ENCODE measurements around the gene LRRC72. TPM values are rescaled to one million over a fixed set of nuclear protein-coding genes. Genes with fewer than 3 reads are reported as not detected.
A peak's percentile ranks its signal among the peaks of the same experiment; 100 is the strongest.
"Not testable (repeated sequence)": the region's sequence is repeated elsewhere in the genome, so short reads cannot be mapped to it uniquely, and the experiment has no call there.

LRRC72 gene
- total RNA-seq, 1 experiment from 2014 or later: not detected

GRCh38 chr7:16587129-16587528 lies 60.5 kb downstream of the LRRC72 start:
- Histone ChIP-seq H3K4me1 (ENCODE audit: low read length) (peaks cover 4% of the 10 kb centered on the region; the same call in 1 of the 2 replicates), H3K27ac (ENCODE audit: low read length) (no peak overlapping the region), H3K79me2 (ENCODE audit: low read length) (no peaks in the 10 kb centered on the region), H3K4me2 (ENCODE audit: low read depth, low read length, poor library complexity, severe bottlenecking) (no peak overlapping the region), H3K36me3 (ENCODE audit: insufficient read depth, low read length) (no peaks in the 10 kb centered on the region), H3K27me3 (ENCODE audit: low read length) (no peaks in the 10 kb centered on the region), H3K9me3 (ENCODE audit: low read length) (no peaks in the 10 kb centered on the region), H3K4me3 (ENCODE audit: low read length) (no peak overlapping the region), H3K9me2 (replicated peaks; ENCODE audit: insufficient read depth, low read length) (no peaks in the 10 kb centered on the region), H4K20me1 (ENCODE audit: insufficient read depth, low read depth, low read length) (no peaks in the 10 kb centered on the region), H3K9ac (ENCODE audit: low read length) (no peak overlapping the region), H2AFZ (ENCODE audit: low read length) (no peak overlapping the region)
- DNase-seq: no peak

- DNase-seq: no peak
- Histone ChIP-seq H3K9me3 (ENCODE audit: low read length) (no peaks in the 10 kb centered on the region), H4K20me1 (ENCODE audit: insufficient read depth, low read depth, low read length) (no peaks in the 10 kb centered on the region), H3K36me3 (ENCODE audit: insufficient read depth, low read length) (no peaks in the 10 kb centered on the region), H3K9me2 (replicated peaks; ENCODE audit: insufficient read depth, low read length) (no peaks in the 10 kb centered on the region), H3K4me2 (ENCODE audit: low read depth, low read length, poor library complexity, severe bottlenecking) (no peak overlapping the region), H3K27me3 (ENCODE audit: low read length) (no peaks in the 10 kb centered on the region), H3K4me1 (ENCODE audit: low read length) (peaks cover 4% of the 10 kb centered on the region; the same call in 1 of the 2 replicates), H3K27ac (ENCODE audit: low read length) (no peak overlapping the region), H3K9ac (ENCODE audit: low read length) (no peak overlapping the region), H2AFZ (ENCODE audit: low read length) (no peak overlapping the region), H3K79me2 (ENCODE audit: low read length) (no peaks in the 10 kb centered on the region), H3K4me3 (ENCODE audit: low read length) (no peak overlapping the region)
Measured at GRCh38 chr7:16587790-16588189, 61.2 kb downstream of the LRRC72 start.

- Histone ChIP-seq H3K27me3 (ENCODE audit: low read length) (no peaks in the 10 kb centered on the region), H3K4me3 (ENCODE audit: low read length) (no peak overlapping the region), H3K9me3 (ENCODE audit: low read length) (no peaks in the 10 kb centered on the region), H4K20me1 (ENCODE audit: insufficient read depth, low read depth, low read length) (no peaks in the 10 kb centered on the region), H3K36me3 (ENCODE audit: insufficient read depth, low read length) (no peaks in the 10 kb centered on the region), H3K9me2 (replicated peaks; ENCODE audit: insufficient read depth, low read length) (no peaks in the 10 kb centered on the region), H3K4me1 (ENCODE audit: low read length) (peaks cover 4% of the 10 kb centered on the region; the same call in 1 of the 2 replicates), H3K27ac (ENCODE audit: low read length) (no peak overlapping the region), H3K79me2 (ENCODE audit: low read length) (no peaks in the 10 kb centered on the region), H2AFZ (ENCODE audit: low read length) (no peak overlapping the region), H3K4me2 (ENCODE audit: low read depth, low read length, poor library complexity, severe bottlenecking) (no peak overlapping the region), H3K9ac (ENCODE audit: low read length) (no peak overlapping the region)
- peak; percentile 32 for DNase-seq
Measured at GRCh38 chr7:16589881-16590280, 63.3 kb downstream of the LRRC72 start.

- Histone ChIP-seq H3K27ac (ENCODE audit: low read length) (no peak overlapping the region), H2AFZ (ENCODE audit: low read length) (no peak overlapping the region), H3K9me2 (replicated peaks; ENCODE audit: insufficient read depth, low read length) (no peaks in the 10 kb centered on the region), H3K4me2 (ENCODE audit: low read depth, low read length, poor library complexity, severe bottlenecking) (no peak overlapping the region), H3K9me3 (ENCODE audit: low read length) (no peaks in the 10 kb centered on the region), H3K4me3 (ENCODE audit: low read length) (no peak overlapping the region), H3K9ac (ENCODE audit: low read length) (no peak overlapping the region), H3K27me3 (ENCODE audit: low read length) (no peaks in the 10 kb centered on the region), H3K4me1 (ENCODE audit: low read length) (peaks cover 4% of the 10 kb centered on the region; the same call in 1 of the 2 replicates), H3K79me2 (ENCODE audit: low read length) (no peaks in the 10 kb centered on the region), H4K20me1 (ENCODE audit: insufficient read depth, low read depth, low read length) (no peaks in the 10 kb centered on the region), H3K36me3 (ENCODE audit: insufficient read depth, low read length) (no peaks in the 10 kb centered on the region)
- DNase-seq: peak; percentile 41
Measured at GRCh38 chr7:16590424-16590823, 63.8 kb downstream of the LRRC72 start.

- H3K27me3 ChIP-seq (ENCODE audit: low read length): no peaks in the 10 kb centered on the region
- H3K9me3 ChIP-seq (ENCODE audit: low read length): no peaks in the 10 kb centered on the region
- peaks cover 4% of the 10 kb centered on the region; the same call in 1 of the 2 replicates for H3K4me1 ChIP-seq (ENCODE audit: low read length)
- no peak overlapping the region for H3K4me2 ChIP-seq (ENCODE audit: low read depth, low read length, poor library complexity, severe bottlenecking)
- no peak for DNase-seq
- H3K4me3 ChIP-seq (ENCODE audit: low read length): no peak overlapping the region
- no peaks in the 10 kb centered on the region for H3K9me2 ChIP-seq (replicated peaks; ENCODE audit: insufficient read depth, low read length)
- no peaks in the 10 kb centered on the region for H4K20me1 ChIP-seq (ENCODE audit: insufficient read depth, low read depth, low read length)
- no peak overlapping the region for H3K27ac ChIP-seq (ENCODE audit: low read length)
- no peaks in the 10 kb centered on the region for H3K36me3 ChIP-seq (ENCODE audit: insufficient read depth, low read length)
- no peaks in the 10 kb centered on the region for H3K79me2 ChIP-seq (ENCODE audit: low read length)
- no peak overlapping the region for H3K9ac ChIP-seq (ENCODE audit: low read length)
- no peak overlapping the region for H2AFZ ChIP-seq (ENCODE audit: low read length)
Measured at GRCh38 chr7:16592395-16592794, 65.8 kb downstream of the LRRC72 start.

GRCh38 chr7:16594061-16594460 lies 67.4 kb downstream of the LRRC72 start:
- no peak overlapping the region for H3K27ac ChIP-seq (ENCODE audit: low read length)

GRCh38 chr7:16594676-16595075 lies 68.1 kb downstream of the LRRC72 start:
- H3K4me3 ChIP-seq (ENCODE audit: low read length): no peak overlapping the region
- no peak overlapping the region for H2AFZ ChIP-seq (ENCODE audit: low read length)
- H3K36me3 ChIP-seq (ENCODE audit: insufficient read depth, low read length): peaks cover 2% of the 10 kb centered on the region; the same call in 1 of the 2 replicates
- peak; percentile 30 for DNase-seq
- no peak overlapping the region for H3K27ac ChIP-seq (ENCODE audit: low read length)
- no peaks in the 10 kb centered on the region for H3K9me2 ChIP-seq (replicated peaks; ENCODE audit: insufficient read depth, low read length)
- no peaks in the 10 kb centered on the region for H3K27me3 ChIP-seq (ENCODE audit: low read length)
- H4K20me1 ChIP-seq (ENCODE audit: insufficient read depth, low read depth, low read length): no peaks in the 10 kb centered on the region
- H3K4me2 ChIP-seq (ENCODE audit: low read depth, low read length, poor library complexity, severe bottlenecking): no peak overlapping the region
- no peaks in the 10 kb centered on the region for H3K9me3 ChIP-seq (ENCODE audit: low read length)
- no peaks in the 10 kb centered on the region for H3K79me2 ChIP-seq (ENCODE audit: low read length)
- no peak overlapping the region for H3K9ac ChIP-seq (ENCODE audit: low read length)
- no peaks in the 10 kb centered on the region for H3K4me1 ChIP-seq (ENCODE audit: low read length)

More at GRCh38 chr7:16594061-16594460, 67.4 kb downstream of the LRRC72 start:
- Histone ChIP-seq H3K4me1 (ENCODE audit: low read length) (no peaks in the 10 kb centered on the region), H3K79me2 (ENCODE audit: low read length) (no peaks in the 10 kb centered on the region), H3K36me3 (ENCODE audit: insufficient read depth, low read length) (no peaks in the 10 kb centered on the region), H3K4me3 (ENCODE audit: low read length) (no peak overlapping the region), H4K20me1 (ENCODE audit: insufficient read depth, low read depth, low read length) (no peaks in the 10 kb centered on the region), H3K4me2 (ENCODE audit: low read depth, low read length, poor library complexity, severe bottlenecking) (no peak overlapping the region), H3K9me2 (replicated peaks; ENCODE audit: insufficient read depth, low read length) (no peaks in the 10 kb centered on the region), H3K9me3 (ENCODE audit: low read length) (no peaks in the 10 kb centered on the region), H3K9ac (ENCODE audit: low read length) (no peak overlapping the region), H2AFZ (ENCODE audit: low read length) (no peak overlapping the region), H3K27me3 (ENCODE audit: low read length) (no peaks in the 10 kb centered on the region)
- DNase-seq: peak; percentile 35

- not testable (repeated sequence) for H3K9ac ChIP-seq (ENCODE audit: low read length); DNase-seq
Measured at GRCh38 chr7:16595596-16595995, 69.0 kb downstream of the LRRC72 start.

GRCh38 chr7:16598015-16598414 lies 71.4 kb downstream of the LRRC72 start:
- H3K9me3 ChIP-seq (ENCODE audit: low read length): no peaks in the 10 kb centered on the region
- no peak overlapping the region for H3K9ac ChIP-seq (ENCODE audit: low read length)
- H3K27ac ChIP-seq (ENCODE audit: low read length): no peak overlapping the region
- no peak for DNase-seq
- H3K9me2 ChIP-seq (replicated peaks; ENCODE audit: insufficient read depth, low read length): no peaks in the 10 kb centered on the region
- H3K36me3 ChIP-seq (ENCODE audit: insufficient read depth, low read length): peaks cover 26% of the 10 kb centered on the region
- H3K4me2 ChIP-seq (ENCODE audit: low read depth, low read length, poor library complexity, severe bottlenecking): no peak overlapping the region
- H3K4me3 ChIP-seq (ENCODE audit: low read length): no peak overlapping the region
- no peaks in the 10 kb centered on the region for H3K4me1 ChIP-seq (ENCODE audit: low read length)
- no peaks in the 10 kb centered on the region for H3K27me3 ChIP-seq (ENCODE audit: low read length)
- no peaks in the 10 kb centered on the region for H3K79me2 ChIP-seq (ENCODE audit: low read length)
- H2AFZ ChIP-seq (ENCODE audit: low read length): no peak overlapping the region
- no peaks in the 10 kb centered on the region for H4K20me1 ChIP-seq (ENCODE audit: insufficient read depth, low read depth, low read length)

More at GRCh38 chr7:16595596-16595995, 69.0 kb downstream of the LRRC72 start:
- H3K36me3 ChIP-seq (ENCODE audit: insufficient read depth, low read length); H3K79me2 ChIP-seq (ENCODE audit: low read length); H3K27ac ChIP-seq (ENCODE audit: low read length); H2AFZ ChIP-seq (ENCODE audit: low read length); H3K9me2 ChIP-seq (replicated peaks; ENCODE audit: insufficient read depth, low read length); H3K4me1 ChIP-seq (ENCODE audit: low read length); H3K4me3 ChIP-seq (ENCODE audit: low read length); H3K27me3 ChIP-seq (ENCODE audit: low read length); H3K9me3 ChIP-seq (ENCODE audit: low read length); H3K4me2 ChIP-seq (ENCODE audit: low read depth, low read length, poor library complexity, severe bottlenecking); H4K20me1 ChIP-seq (ENCODE audit: insufficient read depth, low read depth, low read length): not testable (repeated sequence)

All from Karpas-422 (cell line).